ENCODE results near the gene PLXNA4.

DNA sequence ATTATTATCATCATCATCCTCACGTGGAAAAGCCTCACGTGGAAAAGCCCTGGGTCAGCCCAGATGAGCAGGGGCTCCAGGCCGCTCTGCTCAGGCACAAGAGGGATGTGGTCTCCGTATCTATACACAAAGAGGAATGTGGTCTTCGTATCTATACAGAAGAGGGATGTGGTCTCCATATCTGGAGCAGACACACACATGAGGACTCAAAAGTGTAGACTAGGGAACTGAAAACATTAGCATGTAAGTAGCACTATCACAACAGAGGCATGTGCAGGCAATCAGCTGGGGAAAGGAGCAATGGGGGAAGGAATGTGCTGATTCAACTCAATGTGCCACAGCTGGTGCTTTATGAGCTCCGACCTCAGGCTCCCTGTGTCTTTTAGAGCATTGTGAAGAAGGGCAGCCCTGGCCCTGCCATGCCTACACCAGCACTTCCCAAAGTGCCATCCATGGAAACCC, 86.5 kb downstream of the PLXNA4 start:
- no peak for TF ChIP-seq EZH2phosphoT487 (IDR thresholded peaks at IDR 0.05; ENCODE audit: low read depth)
- TF ChIP-seq, protein P1, sequence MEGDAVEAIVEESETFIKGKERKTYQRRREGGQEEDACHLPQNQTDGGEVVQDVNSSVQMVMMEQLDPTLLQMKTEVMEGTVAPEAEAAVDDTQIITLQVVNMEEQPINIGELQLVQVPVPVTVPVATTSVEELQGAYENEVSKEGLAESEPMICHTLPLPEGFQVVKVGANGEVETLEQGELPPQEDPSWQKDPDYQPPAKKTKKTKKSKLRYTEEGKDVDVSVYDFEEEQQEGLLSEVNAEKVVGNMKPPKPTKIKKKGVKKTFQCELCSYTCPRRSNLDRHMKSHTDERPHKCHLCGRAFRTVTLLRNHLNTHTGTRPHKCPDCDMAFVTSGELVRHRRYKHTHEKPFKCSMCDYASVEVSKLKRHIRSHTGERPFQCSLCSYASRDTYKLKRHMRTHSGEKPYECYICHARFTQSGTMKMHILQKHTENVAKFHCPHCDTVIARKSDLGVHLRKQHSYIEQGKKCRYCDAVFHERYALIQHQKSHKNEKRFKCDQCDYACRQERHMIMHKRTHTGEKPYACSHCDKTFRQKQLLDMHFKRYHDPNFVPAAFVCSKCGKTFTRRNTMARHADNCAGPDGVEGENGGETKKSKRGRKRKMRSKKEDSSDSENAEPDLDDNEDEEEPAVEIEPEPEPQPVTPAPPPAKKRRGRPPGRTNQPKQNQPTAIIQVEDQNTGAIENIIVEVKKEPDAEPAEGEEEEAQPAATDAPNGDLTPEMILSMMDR (IDR thresholded peaks at IDR 0.05; ENCODE audit: low read depth, low read length) = no peak
